HL-60 (cell line): ENCODE measurements around the gene PLEKHG3.

Source experiments
- DNase-seq, 2 experiments: peaks; one replicate each; pipeline ENCODE4 v3.0.0-alpha.2; 2010 to 2020; ENCODE audit warnings: low read depth in 1 of 2, low spot score in 1 of 2
- H3K27ac ChIP-seq: fragments of 250-450 bp; sonication (Bioruptor Pico); replicated peaks from 2 replicates; pipeline ENCODE4 v1.5.1; 2020; ENCODE audit warnings: mild to moderate bottlenecking, moderate library complexity
- H3K27me3 ChIP-seq: fragments of 250-450 bp; sonication (Bioruptor Pico); 2 replicates; pipeline ENCODE4 v1.5.1; 2021; ENCODE audit warnings: mild to moderate bottlenecking, moderate library complexity; ENCODE audit not compliant: insufficient read depth, poor library complexity, severe bottlenecking
- H3K4me3 ChIP-seq: replicated peaks from 2 replicates; pipeline ENCODE4 v1.5.1; 2011; ENCODE audit warnings: mild to moderate bottlenecking, control low read depth, low read length; ENCODE audit not compliant: insufficient read depth
- CTCF ChIP-seq: IDR thresholded peaks from one replicate; pipeline ENCODE4 v1.5.1; 2011; ENCODE audit warnings: low read length, control low read depth, inconsistent platforms; ENCODE audit not compliant: insufficient read depth
- GABPA ChIP-seq: IDR thresholded peaks from 2 replicates; pipeline ENCODE4 v1.6.1; 2012; ENCODE audit warnings: low read depth
- POLR2AphosphoS5 ChIP-seq: IDR thresholded peaks from 2 replicates; pipeline ENCODE4 v1.6.1; 2012; ENCODE audit warnings: low read depth
- REST ChIP-seq: IDR thresholded peaks from 2 replicates; pipeline ENCODE4 v1.6.1; 2012; ENCODE audit warnings: low read depth; ENCODE audit not compliant: insufficient replicate concordance
- SPI1 ChIP-seq: IDR thresholded peaks from 2 replicates; pipeline ENCODE4 v1.6.1; 2012; ENCODE audit warnings: low read depth, mild to moderate bottlenecking, borderline replicate concordance

PLEKHG3 gene

GRCh38 chr14:64681796-64682710, 22.2 kb upstream of the PLEKHG3 start:
- no peak overlapping the region for H3K27ac ChIP-seq
- DNase-seq = no peak
- TF ChIP-seq POLR2AphosphoS5 (no peak), REST (no peak), SPI1 (no peak), CTCF (no peak), GABPA (no peak)

GRCh38 chr14:64682843-64683242, 21.4 kb upstream of the PLEKHG3 start:
- no peak for TF ChIP-seq GABPA
- TF ChIP-seq POLR2AphosphoS5 = no peak
- TF ChIP-seq CTCF = no peak
- no peak for TF ChIP-seq SPI1
- no peak for TF ChIP-seq REST
- Histone ChIP-seq H3K27me3 (no peaks in the 10 kb centered on the region), H3K27ac (no peak overlapping the region), H3K4me3 (no peak overlapping the region)
- DNase-seq = no peak

More at GRCh38 chr14:64681796-64682710, 22.2 kb upstream of the PLEKHG3 start:
- Histone ChIP-seq H3K27me3 (no peaks in the 10 kb centered on the region), H3K4me3 (no peak overlapping the region)

GRCh38 chr14:64683264-64683663, 21.0 kb upstream of the PLEKHG3 start:
- no peak for DNase-seq
- TF ChIP-seq CTCF (no peak), POLR2AphosphoS5 (no peak)
- no peak overlapping the region for H3K27ac ChIP-seq
- no peaks in the 10 kb centered on the region for H3K27me3 ChIP-seq
- H3K4me3 ChIP-seq = no peak overlapping the region

GRCh38 chr14:64684091-64684490, 20.1 kb upstream of the PLEKHG3 start:
- DNase-seq = no peak
- no peaks in the 10 kb centered on the region for H3K27me3 ChIP-seq
- no peak for TF ChIP-seq REST
- no peak for TF ChIP-seq CTCF
- no peak for TF ChIP-seq GABPA
- no peak for TF ChIP-seq POLR2AphosphoS5
- TF ChIP-seq SPI1 = no peak
- no peak overlapping the region for H3K27ac ChIP-seq
- no peak overlapping the region for H3K4me3 ChIP-seq
